ENCODE measurements around the gene ACAD11.
"Not testable (repeated sequence)": the region's sequence is repeated elsewhere in the genome, so short reads cannot be mapped to it uniquely, and the experiment has no call there.

ACAD11 gene

DNA sequence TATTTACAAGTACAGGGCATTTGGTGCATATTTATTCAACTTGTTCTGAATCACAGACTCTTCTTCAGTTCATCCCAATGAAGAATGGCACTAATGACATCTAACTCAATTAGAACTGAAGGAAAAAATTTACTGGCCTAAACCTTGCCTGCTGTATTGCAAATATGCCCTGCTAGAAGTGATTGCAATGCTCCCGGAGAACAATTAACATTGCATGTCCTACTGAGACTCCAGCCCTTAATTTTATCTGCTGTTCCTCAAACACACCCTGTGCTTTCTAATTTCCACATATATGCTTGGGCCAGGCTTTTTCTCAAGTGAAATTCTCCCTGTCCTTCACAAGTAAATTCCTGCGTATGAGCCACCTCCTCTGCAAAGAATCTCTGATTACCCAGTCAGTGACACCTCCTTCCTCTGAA lies 54.2 kb downstream of the ACAD11 start:
- DNase-seq (ENCODE audit: low read depth) = no peak

- not testable (repeated sequence) for DNase-seq (ENCODE audit: low read depth)
Observed at GRCh38 chr3:132600614-132601013, 59.0 kb downstream of the ACAD11 start.

DNA sequence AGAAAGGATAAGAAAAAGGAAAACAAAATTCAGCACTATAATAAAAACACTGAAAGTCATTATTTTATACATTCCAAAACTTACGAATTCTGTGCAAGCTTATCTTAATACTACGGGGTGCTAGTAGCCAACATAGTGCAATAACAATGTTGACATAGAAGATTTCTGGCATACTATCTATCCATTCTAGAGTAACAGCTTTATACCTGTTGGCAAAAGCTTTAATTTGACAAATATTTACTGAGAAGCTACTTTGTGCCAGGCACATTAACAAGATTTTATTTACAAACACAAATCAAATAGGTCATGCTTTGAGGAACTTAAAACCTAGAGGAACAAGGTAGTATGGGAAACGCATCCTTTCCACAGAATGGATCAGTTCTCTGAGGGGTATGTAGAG lies 61.4 kb downstream of the ACAD11 start:
- DNase-seq (ENCODE audit: low read depth) = no peak

DNA sequence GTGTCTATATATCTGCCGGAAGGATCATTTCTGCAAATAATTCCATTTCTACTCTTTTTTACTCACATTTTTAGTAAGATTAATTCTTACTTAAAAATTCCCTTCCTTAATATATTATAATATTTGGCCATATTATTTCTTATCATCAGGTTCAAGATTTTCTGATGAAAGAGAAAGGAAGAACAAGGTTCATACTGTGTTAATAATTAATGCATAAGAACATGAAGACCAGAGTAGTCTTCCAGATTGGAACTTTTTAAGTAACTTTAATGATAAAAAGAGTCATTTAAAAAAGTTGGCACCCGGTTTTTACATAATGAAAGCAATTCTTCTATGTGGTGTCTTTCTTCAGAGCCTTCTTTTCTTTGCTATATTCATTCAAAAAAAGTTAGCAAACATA lies 61.9 kb downstream of the ACAD11 start:
- DNase-seq (ENCODE audit: low read depth) = no peak

GRCh38 chr3:132596816-132597433 lies 62.7 kb downstream of the ACAD11 start, which contains the start of gene ACKR4:
TSS of gene ACKR4 (plus strand) at chr3:132597270. CDS start at chr3:132600398, 3,128 bp downstream.
- no peak for DNase-seq (ENCODE audit: low read depth)

GRCh38 chr3:132596326-132596725 lies 63.3 kb downstream of the ACAD11 start:
- DNase-seq (ENCODE audit: low read depth) = no peak

GRCh38 chr3:132595014-132595413 lies 64.6 kb downstream of the ACAD11 start:
- no peak for DNase-seq (ENCODE audit: low read depth)

DNA sequence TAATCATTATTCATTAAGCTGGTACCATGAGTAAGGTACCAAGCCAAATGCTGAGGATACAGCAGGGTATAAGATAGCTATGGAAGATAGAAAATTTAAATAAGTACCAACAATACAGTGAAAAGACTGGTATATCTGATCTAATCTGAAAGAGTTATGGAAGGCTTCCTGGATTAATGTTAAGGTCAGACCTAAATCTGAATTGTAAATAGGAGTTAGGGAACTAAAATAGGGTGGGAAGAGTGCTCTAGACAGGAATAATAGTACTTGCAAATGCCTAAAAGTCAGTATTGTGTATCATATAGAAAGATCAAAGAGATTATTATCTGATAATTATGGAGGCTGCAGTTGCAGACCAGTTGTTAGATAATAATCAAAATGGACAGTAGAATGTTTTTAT lies 65.1 kb downstream of the ACAD11 start:
- DNase-seq (ENCODE audit: low read depth) = no peak

GRCh38 chr3:132593947-132594323 lies 65.7 kb downstream of the ACAD11 start:
- DNase-seq (ENCODE audit: low read depth) = no peak

DNA sequence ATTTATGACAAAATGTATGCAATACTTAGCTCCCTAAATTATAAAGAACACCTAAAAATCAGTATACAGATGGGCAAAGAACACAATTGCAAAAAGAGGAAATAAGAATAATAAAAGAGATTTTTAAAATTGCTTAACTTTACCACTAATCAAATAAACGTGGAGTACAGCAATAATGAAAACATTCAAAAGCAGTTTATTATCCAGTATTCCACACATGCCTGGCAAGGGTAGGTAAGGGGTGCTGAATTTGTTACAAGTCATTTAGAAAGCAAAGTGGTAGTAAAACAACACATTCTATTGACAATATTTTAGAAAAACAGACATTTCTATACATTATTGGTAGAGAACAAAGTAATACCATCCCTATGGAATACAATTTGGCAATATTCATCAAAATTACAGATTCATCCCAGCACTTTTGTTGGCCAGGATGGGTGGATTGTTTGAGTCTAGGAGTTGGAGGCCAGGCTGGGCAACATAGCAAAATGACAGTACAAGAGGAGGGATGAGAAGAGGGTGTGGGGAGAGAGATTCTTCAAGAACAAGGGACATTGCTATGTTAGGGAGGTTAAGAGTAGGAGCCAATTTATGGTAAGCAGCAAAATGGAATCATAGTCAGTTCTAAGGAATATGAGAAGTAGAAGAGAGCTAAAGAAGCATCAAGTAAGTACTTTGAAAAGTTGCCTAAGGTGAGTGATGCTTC lies 66.2 kb downstream of the ACAD11 start:
- no peak for DNase-seq (ENCODE audit: low read depth)

DNA sequence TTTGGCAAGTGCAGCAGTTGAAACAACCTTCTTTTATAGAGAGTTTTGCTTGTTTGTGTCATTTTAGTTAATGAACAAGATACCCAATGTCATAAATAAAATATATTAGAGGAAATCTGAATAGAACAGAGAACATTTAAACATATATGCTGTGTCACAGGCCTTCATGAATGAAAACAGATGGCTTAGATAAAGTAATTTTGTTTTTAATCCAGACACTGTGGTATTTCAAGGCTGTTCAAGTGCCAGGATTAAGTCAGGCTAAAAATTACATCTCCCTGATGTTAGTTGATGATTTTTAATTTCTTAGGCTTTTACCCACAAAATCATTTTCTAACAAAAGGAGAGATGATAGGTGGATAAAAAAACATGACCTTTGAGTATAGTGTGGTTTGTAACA lies 67.4 kb downstream of the ACAD11 start:
- DNase-seq (ENCODE audit: low read depth) = no peak

DNA sequence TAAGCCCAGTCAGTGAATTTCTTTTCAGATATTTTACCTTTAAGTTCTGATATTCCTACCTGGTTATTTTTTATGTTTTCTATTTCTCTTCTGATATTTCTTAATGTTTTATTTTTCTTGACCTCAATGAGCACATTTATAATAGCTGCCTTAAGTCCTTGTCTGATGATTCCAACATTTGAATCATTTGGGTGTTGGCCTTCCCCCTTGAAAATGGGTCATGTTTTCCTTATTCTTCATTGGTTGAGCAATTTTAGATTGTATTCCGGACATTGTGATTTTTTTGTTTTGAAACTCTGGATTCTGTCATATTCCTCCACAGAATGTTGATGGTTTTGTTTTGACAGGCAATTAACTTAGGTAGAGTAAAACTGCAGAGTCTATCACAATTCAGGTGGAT lies 72.2 kb downstream of the ACAD11 start:
- no peak for DNase-seq (ENCODE audit: low read depth)

- no peak for DNase-seq (ENCODE audit: low read depth)
Observed at GRCh38 chr3:132573797-132574211, 85.8 kb downstream of the ACAD11 start.

DNA sequence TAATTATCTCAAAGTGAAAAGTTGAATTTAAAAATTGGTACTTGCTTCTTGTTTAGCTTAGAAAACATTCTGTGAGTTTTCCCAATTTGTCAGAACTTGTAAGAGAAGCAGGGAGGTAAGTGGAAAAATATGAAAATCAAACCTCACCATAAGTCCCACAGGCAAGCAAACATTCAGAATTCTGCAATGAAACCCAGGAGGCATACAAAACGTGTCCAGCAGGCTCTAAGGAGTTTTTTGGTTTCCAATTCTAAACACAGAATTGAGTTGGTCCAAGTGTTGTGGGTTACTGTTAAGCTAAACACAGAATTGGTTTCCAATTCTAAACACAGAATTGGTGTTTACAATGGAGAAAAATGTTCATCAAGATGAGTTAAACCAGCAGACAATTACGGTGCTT lies 89.6 kb downstream of the ACAD11 start:
- no peak for DNase-seq (ENCODE audit: low read depth)

DNA sequence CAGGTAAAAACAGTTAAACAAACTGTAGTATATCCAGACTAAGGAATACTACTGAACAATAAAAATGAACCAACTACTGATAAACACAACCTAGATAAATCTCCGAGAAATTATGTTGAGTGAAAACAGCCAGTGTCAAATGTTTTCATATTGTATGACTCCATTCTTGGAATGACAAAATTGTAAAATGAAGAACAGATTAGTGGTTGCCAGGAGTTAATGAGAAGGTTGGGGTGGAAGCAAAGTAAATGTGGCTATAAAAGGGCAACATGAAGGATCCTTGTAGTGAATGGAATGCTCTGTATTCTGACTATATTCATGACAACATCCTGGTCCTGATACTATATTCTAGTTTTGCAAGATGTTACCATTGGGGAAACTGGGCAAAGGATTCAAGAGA lies 90.0 kb downstream of the ACAD11 start:
- DNase-seq (ENCODE audit: low read depth) = no peak

DNA sequence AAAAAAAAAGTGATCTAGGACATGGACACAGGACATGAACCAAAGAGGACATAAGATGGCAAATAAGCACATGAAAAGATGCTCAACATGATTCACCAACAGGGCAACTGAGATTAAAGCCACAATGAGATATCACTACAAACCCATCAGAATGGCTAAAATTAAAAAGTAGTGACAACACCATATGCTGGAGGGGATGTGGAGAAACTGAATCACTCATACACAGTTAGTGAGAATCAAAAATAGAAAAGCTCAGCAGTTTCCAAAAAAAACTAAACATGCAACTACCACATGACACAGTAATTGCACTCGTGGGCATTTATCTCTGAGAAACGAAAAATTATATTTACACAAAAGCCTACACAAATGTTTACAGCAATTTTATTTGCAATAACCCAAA lies 90.5 kb downstream of the ACAD11 start:
- no peak for DNase-seq (ENCODE audit: low read depth)

DNA sequence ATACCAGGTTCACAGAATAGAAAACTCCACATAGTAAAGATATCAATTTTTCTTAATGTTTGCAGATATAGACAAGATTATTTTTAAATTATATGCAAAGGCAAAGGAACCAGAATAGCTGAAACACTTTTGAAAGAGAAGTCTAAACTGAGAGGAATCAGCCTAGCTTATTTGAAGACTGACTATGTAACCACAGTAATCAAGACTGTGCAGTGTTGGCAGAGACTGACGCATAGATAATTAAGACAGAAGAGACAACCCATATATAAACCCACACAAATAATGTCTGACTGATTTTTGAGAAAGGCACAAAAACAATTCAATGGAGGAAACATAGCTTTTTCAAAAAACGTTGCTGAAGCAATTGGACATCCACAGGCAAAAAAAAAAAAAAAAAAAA lies 91.2 kb downstream of the ACAD11 start:
- no peak for DNase-seq (ENCODE audit: low read depth)

GRCh38 chr3:132564070-132564465 lies 95.5 kb downstream of the ACAD11 start:
- no peak for DNase-seq (ENCODE audit: low read depth)

- DNase-seq (ENCODE audit: low read depth) = no peak
Observed at GRCh38 chr3:132563420-132564069, 96.1 kb downstream of the ACAD11 start.

GRCh38 chr3:132561003-132561402 lies 98.6 kb downstream of the ACAD11 start:
- DNase-seq (ENCODE audit: low read depth) = no peak

- DNase-seq (ENCODE audit: low read depth) = no peak
Observed at GRCh38 chr3:132556508-132557159, 103.0 kb downstream of the ACAD11 start.

DNA sequence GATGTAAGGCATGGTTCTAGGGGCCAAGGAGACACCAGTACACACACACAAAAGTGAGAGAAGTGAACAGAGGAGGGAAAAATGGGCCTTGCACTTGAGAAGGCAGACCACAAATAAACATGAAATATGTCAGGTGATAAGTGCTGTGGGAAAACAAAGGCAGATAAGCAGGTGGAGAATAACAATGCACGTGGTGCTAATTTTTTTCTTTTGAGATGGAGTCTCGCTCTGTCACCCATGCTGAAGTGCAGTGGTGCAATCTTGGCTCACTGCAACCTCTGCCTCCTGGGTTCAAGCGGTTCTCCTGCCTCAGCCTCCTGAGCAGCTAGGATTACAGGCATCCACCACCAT lies 103.6 kb downstream of the ACAD11 start:
- DNase-seq (ENCODE audit: low read depth) = not testable (repeated sequence)
